Stimulated activated CD4-positive, alpha-beta T cell treated with anti-CD3 and anti-CD28 coated beads, Interleukin-4, amount 100 ng/mL, for 24 hours (primary cell): ENCODE results near the gene RASSF5.
A peak's percentile ranks its signal among the peaks of the same experiment; 100 is the strongest.

Experiments used
- DNase-seq: peaks from one replicate; pipeline ENCODE4 v3.0.0-alpha.2; 2020

The RASSF5 gene

DNA sequence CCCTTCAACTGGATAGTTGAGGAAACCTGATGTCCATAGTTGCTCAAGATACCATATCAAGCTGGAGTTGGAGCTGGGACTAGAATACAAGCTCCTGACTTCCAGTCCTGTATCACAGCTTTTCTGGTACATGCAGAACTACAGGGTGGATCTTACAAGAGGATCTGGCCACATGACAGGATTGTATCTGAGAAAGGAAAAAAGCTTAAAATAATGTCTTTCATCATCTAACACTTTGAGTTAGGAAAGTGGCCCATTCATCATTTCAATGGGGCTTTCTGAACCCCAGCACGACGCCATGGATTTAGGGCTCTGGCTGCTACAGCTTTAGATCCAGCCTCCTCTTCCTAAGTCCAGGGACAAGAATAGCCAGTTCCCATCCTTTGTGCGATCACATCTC is 46.9 kb downstream of the RASSF5 start:
- no peak for DNase-seq

DNA sequence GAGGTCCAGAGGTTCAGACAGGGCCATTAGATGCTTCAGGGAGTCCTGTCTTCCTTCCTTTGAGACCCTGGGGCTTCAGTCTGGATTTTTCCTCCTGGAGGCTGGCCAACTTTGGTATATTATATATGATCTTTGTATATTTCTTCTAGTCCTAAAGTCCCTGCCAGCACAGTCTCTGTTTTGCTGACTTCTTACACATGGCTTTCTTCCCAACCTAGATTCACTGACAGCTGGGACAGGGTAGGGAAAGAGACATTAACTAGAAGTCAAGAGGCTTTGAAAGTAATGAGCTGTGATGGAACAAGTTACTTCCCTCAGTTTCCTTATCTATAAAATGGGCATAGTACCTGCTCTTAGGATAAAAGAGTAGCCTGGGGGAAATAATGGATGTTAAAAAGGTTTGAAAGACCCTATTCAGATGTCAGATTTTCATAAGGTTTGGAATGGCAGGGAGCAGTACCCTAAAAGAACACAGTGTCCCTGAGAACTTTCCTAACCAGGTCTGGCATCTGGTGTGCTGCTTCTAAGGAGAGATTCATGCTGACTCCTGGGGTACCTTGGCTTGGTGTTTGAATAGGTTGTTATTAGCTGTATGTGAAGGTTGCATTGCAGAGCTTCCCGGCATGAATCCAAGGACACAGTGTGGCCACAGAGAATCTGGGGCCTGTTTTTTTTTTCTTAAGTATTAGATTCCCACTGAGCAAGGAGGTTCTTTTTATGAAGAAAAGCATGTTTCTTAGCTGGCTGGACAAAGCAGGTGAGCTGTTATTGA is 47.6 kb downstream of the RASSF5 start:
- DNase-seq: no peak

DNA sequence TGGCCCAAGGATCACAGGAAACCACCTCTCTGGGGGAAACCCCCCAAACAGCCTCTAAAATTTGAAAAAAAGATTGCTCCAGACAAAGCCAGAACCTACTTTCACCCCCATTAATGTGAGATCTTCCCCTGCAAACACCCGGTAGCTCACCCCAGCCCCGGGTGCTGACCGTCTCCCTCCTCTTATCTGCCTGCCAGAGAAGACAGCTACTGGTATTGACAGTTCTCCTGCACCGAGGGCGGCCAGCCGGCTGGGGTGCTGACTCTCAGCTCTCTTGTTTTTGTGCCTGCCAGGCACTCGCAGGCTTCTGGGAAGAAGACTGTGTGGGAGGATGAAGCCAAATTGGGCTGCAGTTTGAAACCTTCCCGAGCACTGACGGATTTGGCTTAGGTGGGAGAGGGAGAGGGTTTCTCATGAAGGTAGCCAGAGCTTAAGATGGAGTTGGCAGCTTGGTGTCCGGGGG is 48.2 kb downstream of the RASSF5 start:
- DNase-seq: peak; percentile 52

DNA sequence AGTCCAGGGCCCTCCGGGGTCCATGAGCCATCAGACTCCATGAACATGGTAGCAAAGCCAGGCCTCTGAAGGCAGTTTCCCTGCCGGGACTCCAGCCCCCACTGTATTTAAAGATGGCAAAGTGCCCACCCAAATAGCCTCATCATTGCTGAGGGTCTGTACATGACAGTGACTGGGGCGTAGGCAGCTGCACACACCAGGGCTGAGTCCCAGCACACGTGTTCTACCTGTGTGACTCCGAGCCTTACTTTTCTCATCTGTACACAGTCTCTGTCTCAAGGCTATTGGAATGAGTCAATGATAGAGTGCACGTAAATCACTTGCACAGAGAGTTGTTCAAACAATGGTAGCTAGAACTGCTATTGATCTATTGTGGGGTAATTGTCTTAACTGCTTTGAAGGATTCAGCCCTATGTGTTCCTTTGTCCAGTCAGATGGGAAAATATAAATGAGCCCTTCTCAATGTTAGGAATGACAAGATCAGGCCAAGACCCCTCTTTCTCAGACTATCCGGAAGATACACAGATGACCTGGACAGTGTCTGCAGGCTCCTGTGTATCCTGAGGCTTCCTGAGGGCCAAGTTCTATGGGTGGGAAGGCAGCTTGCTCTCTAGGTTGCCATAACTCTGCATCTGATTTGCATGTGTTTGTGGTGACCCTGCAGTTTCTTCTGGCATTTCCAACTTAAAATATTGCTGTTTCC is 48.9 kb downstream of the RASSF5 start:
- peak; percentile 48 for DNase-seq

DNA sequence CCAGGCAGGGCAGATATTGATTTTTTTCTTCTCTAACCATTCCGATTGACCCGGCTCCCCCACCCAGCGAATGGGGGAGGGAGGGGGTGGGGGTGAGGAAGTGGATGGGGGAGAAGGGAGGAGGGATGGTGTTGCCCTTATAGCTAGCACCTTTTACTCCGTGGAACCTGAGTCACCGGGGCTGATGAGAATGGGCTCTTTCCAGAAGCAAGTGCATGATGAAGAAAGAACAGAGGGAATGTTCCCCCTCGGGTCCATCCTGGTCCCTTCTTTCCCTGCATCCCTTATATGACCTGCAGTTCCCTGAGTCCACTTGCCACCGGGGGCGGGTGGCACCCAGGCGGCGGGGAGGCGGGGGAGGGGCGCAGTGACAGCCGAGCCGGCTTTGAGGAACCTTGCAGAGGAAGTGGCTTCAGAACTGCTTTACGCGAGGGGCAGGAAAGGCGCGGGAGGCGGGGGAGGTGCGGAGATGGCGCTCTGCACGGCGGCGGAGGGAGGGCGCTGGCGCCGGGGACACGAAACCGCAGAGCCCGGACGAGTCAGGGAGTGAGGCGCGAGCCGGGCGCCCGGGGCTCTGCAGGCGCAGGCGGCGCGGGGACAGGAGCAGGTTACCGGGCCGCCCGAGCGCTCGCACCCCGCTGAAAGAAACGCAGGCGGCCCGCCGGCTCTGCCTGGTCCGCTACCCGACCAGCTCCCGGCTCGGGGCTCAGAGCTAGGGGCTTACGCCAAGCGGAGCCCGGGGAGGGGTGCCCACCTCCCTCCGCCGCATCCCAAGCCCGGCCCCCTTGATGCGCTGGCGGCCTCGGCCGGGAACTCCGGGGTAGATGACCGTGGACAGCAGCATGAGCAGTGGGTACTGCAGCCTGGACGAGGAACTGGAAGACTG is 49.7 kb downstream of the RASSF5 start:
- peak; percentile 87 for DNase-seq

DNA sequence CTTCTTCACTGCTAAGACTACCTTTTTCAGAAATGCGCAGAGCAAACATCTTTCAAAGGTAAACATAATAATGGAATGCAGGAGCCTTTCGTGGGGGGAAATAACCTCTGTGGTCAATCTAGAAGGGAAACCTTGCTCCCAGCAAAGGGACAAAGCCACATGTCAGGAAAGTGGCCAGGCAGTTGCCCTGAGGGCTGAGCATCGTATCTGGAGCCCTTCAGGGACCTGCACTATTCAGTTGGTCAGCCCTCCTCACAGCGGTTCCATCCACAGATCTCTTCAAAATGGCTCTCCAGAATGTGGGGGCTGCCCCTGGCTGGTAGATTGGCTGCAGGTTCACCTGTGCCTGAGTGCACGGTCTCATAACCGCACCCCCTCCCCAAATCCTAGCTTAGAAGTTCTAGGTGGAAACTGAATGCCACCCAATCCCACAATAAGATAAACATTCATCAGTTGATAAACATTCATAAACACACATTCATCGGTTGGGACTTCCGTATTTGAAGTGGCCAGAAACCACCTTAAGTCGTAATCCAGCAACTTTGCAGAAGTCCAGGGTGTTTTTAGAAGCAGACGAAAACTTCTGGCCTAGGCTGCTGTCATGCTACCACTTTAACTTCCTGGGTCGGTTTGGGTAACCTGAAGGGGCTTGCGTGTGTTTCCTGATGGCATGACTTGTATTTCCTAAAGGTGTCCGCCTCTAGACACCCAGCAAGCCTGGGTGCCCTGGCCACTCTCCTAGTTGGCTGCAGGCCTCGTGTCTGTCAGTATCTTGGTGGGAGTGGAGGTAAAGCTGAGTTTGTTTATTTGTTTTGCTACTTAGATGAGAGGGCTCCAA is 50.5 kb downstream of the RASSF5 start:
- peak; percentile 35 for DNase-seq

DNA sequence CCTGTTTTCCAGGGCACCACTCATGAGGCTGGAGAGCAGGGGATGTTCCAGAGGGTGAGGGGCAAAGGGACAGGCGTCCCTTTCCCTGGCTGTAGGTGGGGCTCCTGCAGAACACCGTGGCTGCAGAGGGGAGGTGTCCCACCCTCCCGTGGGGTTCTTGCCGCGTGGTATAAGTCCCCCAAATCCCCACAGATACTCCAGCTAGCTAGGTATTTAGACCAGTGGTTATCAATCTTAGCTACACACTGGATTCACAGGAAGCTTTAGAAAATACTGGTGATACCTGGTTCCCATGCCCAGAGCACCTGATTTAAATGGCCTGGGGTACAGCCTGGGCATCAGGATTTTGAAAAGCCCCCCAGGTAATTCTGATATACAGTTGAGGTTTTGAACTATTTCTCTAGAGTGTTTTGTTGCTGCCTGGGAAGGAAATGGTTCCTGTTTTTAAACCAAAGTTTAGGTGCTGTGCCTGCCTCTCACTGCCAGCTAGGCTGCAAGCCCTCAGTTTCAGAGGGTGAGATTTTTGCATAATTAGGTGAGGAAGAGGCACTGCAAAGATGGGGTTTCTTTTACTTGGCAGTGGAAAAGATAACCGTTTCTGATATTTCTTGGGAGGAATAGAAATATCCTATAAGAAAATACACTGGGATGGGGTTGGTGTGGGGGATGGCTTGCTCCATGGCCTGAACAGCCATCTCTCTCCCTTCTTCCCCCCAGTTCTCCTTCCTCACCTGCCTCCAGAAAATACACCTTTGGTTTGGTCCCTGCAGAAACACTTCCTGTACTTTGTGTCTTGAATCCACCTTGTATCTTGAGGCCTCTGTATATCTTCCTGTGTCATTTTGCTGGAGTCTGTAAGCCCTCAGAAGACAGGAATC is 51.7 kb downstream of the RASSF5 start:
- no peak for DNase-seq

DNA sequence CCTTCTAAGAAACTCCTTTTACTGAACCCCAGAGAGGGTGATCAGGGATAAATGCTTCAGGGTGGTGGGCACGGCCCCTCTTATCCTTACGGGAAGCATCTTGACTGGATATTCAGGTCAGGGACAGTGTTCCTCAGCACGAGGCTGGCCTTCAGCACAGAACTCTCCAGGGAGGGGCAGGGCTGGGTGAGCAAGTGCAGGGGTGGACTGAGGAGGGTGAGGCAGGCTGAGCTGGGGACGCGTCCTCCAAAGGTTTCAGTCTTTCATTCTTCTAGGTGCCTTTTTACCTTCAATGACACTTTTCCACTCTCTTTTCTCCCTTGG is 52.3 kb downstream of the RASSF5 start:
- no peak for DNase-seq

DNA sequence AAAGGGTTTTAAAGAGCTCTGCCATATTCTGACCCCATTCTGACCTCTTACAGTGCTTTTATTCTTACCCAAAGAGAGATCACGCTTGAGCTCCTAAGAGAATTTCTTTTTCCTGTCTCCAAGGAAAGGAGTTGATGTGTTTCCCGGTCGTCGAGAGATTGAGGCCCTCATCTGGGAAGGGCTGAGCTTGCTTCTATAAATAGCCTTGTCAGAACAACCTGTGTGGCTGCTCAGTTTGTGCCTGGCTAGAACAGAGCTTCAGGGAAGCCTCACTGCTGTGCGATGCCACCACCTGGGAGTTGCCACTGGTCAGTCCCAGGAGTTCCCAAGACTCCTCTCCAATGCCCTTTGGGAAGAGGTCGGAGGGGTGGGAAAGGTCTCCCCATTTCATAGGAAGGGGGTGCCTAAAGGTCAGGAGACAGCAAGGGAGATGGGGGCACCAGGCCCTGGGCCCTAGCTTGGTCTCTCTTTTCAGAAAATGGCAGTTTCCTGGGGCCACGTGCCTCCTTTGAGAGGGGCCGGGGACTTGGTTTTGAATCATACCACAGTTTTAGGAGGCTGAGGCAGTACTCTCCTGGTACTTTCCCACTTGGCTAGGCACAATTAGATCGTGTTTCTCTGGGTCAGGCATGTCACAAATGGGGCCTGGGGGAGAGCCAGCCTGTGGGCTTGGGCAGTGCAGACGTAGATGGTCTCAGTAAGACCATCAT is 52.8 kb downstream of the RASSF5 start:
- DNase-seq: no peak

DNA sequence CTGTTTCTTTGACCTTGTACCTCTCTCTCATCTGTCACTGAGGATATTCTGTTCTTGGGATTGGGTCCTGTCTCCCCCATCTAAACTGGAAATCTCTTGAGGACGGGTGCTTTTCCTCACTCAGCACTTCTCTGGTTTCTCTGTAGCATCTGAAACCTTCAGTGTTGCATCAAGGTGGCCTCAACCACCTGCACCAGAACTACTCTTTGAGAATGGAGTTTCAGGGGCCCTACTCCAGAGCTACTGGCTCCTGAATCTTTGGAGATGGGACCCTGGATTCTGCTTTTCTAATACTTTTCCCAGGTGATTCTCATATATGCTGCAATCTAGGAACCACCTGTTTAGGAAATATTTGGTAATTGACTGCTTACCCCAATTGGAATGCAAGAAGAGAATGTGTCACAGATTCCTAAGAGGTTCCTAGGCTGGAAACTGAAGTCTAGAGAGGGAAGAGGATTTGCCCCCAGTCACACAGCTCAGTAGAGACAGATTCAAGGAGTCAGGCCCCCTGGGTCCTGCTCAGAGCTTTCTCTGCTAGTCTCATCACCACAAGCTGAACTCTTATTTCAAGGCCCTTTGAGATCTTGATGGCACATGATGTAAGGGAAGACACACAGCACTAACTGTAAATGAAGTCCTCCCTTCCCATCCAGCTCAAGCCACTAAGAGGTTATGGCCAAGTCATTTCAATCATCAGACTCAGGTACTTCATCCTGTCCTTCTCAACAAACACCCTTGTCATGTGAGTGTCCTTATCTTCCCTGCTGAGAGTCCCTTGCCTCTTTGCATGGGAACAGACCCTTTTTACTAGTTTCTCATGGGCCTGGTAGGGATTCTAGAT is 56.3 kb downstream of the RASSF5 start:
- no peak for DNase-seq

DNA sequence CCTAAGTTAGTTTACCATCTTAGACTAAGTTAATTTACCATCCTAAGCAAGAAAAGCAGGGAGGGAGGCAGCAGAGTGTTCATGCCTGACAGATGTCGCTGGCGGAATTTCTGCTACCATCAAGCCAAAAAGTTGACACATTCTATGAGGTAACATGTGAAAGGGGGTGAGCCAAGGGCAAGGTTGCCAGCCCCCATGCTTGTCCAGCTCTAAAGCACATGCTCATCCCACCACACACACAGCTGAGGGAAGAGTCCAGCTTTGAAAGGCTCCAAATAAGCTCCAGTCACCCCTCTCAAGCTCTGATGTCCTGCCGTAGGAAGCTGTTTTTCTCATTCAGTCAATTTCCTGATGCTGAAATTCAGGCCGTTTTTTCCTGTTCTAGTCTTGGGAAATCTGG is 58.7 kb downstream of the RASSF5 start:
- DNase-seq: no peak

DNA sequence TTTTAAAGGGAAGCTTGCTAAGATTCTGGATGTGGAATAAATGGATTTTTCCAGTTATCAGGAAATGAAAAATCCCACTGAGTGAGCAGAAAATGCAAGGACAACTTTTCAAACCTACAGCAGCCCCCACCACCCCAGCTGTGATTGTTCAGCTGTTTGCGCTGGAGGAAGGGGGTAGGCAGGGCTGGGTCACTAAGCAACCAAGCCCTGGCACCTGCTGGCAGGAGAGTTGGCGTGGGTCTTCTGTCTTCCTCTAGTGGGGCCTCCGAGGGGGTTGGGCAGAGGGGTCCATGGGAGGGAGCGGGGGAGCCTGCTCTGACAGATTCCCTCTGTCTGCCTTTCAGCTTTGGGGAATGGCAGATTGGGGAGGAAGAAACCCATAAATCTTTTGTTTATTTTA is 59.7 kb downstream of the RASSF5 start:
- no peak for DNase-seq

DNA sequence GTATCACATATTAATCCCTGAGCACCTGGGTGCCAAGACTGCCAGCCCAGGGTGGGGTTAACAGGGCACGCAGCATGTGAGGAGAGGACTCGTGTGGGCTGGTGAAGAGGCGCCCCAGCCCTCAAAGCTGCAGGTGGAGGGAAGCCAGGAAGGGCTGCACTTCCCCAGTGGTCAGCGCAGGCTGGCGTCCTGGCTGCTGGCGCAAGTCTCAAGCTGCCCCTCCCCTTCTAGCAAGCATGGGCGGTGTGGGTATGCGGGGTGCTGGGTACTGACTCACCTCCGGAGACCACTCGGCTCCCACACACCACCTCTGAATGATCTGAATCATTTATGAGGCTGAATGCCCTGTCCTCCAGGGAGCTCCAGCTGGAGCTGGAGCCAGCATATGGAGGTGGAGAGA is 60.9 kb downstream of the RASSF5 start:
- no peak for DNase-seq

DNA sequence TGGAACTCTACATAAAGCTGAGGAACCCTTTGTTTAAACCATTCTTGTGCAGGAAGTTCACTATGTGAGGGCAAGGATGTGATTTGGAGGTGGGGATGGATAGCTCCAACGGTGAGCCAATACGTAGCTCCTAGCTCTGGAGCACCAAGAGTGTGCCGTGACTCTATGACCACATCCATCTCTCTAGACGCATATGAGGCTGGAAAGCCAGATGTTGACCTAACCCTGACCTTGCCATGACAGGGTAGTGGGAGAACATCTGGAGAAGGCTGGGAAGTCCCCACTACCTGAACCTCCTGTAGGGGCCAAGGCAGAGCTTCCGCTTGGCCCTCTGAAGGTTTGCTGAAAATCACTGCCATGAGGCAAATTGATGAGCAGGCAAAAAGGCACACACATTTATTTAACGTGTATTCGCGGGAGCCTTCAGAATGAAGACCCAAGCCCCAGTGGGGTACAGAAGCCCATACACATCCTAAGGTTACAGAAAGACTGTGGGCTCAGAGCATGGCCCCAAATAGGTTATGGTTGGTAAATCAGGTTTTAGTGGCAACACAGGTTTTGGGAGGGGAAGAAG is 61.5 kb downstream of the RASSF5 start:
- no peak for DNase-seq

DNA sequence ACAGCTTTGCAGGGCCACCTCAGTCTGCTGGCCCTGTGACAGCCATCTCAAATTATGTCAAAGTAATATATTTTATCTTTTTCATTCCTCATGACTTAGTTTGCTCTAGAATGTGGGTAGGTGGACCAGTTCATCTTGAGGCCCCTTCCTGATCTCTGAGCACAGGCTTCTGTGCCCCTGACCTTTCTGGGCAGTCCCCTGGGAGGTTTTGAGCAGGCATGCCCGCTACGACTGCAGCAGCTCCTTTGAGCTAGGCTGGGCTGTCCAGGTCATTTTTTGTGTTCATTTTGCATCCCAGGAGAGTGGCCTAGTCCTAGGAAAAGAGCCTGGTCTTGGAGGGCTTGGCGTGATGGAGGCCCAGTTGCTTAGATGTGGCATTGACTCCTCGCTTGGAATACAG is 62.2 kb downstream of the RASSF5 start:
- DNase-seq: no peak

DNA sequence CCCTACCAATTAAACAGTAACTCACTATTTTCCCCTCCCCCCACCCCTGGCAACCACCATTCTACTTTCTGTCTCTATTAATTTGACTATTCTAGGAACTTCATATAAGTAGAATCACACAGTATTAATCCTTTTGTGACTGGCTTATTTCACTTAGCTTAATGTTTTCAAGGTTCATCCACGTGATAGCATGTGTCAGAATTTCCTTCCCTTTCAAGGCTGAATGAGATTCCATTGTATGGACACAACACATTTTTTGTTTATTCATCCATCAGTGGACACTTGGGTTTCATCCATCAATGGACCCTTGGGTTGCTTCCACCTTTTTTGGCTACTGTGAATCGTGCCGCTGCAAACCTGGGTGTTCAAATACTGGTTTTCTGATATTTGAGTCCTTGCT is 63.2 kb downstream of the RASSF5 start:
- no peak for DNase-seq

DNA sequence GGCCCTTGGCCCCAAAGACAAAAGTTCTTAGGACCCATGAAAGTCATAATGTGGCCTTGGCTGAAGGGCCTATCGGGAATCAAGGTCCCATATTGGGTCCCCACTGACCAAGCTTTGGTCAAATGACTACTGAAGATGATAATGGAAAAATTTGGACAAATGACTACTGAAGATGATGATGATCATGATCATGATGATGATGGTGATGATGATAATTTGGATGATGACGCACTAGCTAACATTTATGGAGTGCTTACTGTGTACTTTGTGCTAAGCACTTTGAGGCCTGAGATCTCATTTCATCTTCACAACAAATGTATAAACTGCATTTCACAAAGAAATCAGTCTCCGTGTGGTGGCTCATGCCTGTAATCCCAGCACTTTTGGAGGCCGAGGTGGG is 65.5 kb downstream of the RASSF5 start:
- DNase-seq: no peak

DNA sequence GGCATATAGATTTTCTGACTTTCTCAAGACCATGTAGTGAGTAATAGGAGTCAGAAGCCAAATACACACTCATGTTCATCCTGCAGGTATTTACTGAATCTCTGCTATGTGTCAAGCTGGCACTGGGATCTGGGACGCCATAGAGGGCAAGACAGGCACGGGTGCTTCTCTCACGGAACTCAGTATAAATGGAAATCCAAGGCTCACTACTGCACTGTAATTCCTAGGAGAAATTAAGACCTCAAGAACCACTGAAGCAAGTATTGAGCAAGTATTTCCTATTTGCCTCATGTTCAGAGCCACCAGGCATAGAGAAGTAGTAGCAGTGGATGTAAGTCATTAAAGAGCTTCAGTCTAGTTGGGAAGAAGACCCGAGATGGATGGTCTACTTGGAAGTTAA is 66.0 kb downstream of the RASSF5 start:
- DNase-seq: no peak

DNA sequence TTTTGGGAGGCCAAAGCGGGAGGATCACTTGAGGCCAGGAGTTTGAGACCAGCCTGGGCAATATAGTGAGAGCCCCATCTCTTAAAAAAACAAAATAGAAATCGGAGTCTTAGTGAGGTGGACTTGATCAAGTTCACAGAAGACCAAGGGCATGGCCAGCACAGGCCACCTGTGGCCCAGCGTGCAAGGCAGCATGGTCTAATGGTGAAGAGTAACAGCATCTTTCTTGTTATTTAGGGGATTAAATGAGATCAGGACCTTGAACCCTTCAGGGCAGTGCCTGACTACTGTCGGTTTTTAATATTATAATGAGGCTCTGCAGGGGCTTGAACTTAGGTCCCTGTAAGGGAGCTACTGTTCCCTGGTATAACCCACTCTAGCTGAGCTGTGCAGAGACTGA is 66.4 kb downstream of the RASSF5 start:
- no peak for DNase-seq
